HEK293 (cell line): ENCODE data around the gene KLHL35.

Source experiments
- PRDM1 ChIP-seq: fragments of 450-650 bp; formaldehyde crosslinking; IDR thresholded peaks from 2 replicates; pipeline ENCODE4; 2016; ENCODE audit warnings: missing biosample characterization, missing genetic modification characterization
- SALL2 ChIP-seq: fragments of 450-650 bp; formaldehyde crosslinking; IDR thresholded peaks from 2 replicates; pipeline ENCODE4 v1.5.0; 2017; ENCODE audit warnings: missing biosample characterization, mild to moderate bottlenecking, missing genetic modification characterization, borderline replicate concordance
- ZBTB17 ChIP-seq: fragments of 450-650 bp; formaldehyde crosslinking; IDR thresholded peaks from 2 replicates; pipeline ENCODE4 v1.5.1; 2016; ENCODE audit warnings: missing biosample characterization, missing genetic modification characterization
- ZBTB7A ChIP-seq: fragments of 450-650 bp; formaldehyde crosslinking; IDR thresholded peaks from 2 replicates; pipeline ENCODE4 v1.5.1; 2016; ENCODE audit warnings: low read depth, missing biosample characterization, missing genetic modification characterization
- ZBTB8A ChIP-seq: fragments of 450-650 bp; formaldehyde crosslinking; IDR thresholded peaks from 2 replicates; pipeline ENCODE4 v1.5.1; 2016; ENCODE audit warnings: missing biosample characterization, missing genetic modification characterization
- ZNF423 ChIP-seq: fragments of 450-650 bp; formaldehyde crosslinking; IDR thresholded peaks from 2 replicates; pipeline ENCODE4 v1.5.1; 2016; ENCODE audit warnings: missing biosample characterization, missing genetic modification characterization
- ZNF558 ChIP-seq: fragments of 450-650 bp; formaldehyde crosslinking; IDR thresholded peaks from 2 replicates; pipeline ENCODE4 v1.5.1; 2016; ENCODE audit warnings: missing biosample characterization, missing genetic modification characterization
- ZNF664 ChIP-seq: fragments of 450-650 bp; formaldehyde crosslinking; IDR thresholded peaks from 2 replicates; pipeline ENCODE4 v1.5.1; 2016; ENCODE audit warnings: missing biosample characterization, missing genetic modification characterization
- ZNF76 ChIP-seq: fragments of 450-650 bp; formaldehyde crosslinking; IDR thresholded peaks from 2 replicates; pipeline ENCODE4; 2016; ENCODE audit warnings: low read depth, missing biosample characterization, missing genetic modification characterization, borderline replicate concordance
- TF ChIP-seq, protein P1 (sequence below): fragments of 450-650 bp; formaldehyde crosslinking; IDR thresholded peaks from 2 replicates; pipeline ENCODE4 v1.5.1; 2016; ENCODE audit warnings: missing biosample characterization, missing genetic modification characterization
- TF ChIP-seq, protein P2 (sequence below): fragments of 450-650 bp; formaldehyde crosslinking; IDR thresholded peaks from 2 replicates; pipeline ENCODE4 v1.5.1; 2016; ENCODE audit warnings: missing biosample characterization, missing genetic modification characterization, low read depth
- TF ChIP-seq, protein P3 (sequence below): fragments of 450-650 bp; formaldehyde crosslinking; IDR thresholded peaks from 2 replicates; pipeline ENCODE4 v1.5.1; 2016; ENCODE audit warnings: missing biosample characterization, missing genetic modification characterization
- TF ChIP-seq, protein P4 (sequence below): fragments of 450-650 bp; formaldehyde crosslinking; IDR thresholded peaks from 2 replicates; pipeline ENCODE4 v1.5.1; 2016; ENCODE audit warnings: missing biosample characterization, missing genetic modification characterization
- TF ChIP-seq, protein P5 (sequence below): fragments of 450-650 bp; formaldehyde crosslinking; IDR thresholded peaks from 2 replicates; pipeline ENCODE4 v1.5.1; 2016; ENCODE audit warnings: missing biosample characterization, missing genetic modification characterization

DNA sequence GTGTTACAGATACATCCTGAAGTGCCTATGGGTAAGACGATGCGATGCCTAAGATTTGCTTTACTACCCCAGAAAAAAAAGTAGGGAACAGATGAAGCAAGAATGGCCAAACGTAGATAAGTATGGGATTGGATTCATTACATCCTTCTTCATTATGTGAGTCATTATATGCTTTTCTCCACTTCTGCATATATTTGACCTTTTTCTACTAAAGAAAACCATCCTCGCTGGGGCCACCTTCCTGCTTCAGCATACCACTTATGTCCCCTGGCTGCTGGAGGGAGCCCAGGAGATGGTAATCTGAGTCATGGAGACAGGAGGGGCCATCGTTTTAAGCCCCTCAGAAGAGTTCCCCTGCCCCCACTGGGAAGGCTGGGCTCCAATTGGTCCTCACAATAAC, 14.4 kb upstream of the KLHL35 start:
- TF ChIP-seq, protein P1, sequence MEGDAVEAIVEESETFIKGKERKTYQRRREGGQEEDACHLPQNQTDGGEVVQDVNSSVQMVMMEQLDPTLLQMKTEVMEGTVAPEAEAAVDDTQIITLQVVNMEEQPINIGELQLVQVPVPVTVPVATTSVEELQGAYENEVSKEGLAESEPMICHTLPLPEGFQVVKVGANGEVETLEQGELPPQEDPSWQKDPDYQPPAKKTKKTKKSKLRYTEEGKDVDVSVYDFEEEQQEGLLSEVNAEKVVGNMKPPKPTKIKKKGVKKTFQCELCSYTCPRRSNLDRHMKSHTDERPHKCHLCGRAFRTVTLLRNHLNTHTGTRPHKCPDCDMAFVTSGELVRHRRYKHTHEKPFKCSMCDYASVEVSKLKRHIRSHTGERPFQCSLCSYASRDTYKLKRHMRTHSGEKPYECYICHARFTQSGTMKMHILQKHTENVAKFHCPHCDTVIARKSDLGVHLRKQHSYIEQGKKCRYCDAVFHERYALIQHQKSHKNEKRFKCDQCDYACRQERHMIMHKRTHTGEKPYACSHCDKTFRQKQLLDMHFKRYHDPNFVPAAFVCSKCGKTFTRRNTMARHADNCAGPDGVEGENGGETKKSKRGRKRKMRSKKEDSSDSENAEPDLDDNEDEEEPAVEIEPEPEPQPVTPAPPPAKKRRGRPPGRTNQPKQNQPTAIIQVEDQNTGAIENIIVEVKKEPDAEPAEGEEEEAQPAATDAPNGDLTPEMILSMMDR (tag by site-specific recombination) = no peak
- TF ChIP-seq, protein P2, sequence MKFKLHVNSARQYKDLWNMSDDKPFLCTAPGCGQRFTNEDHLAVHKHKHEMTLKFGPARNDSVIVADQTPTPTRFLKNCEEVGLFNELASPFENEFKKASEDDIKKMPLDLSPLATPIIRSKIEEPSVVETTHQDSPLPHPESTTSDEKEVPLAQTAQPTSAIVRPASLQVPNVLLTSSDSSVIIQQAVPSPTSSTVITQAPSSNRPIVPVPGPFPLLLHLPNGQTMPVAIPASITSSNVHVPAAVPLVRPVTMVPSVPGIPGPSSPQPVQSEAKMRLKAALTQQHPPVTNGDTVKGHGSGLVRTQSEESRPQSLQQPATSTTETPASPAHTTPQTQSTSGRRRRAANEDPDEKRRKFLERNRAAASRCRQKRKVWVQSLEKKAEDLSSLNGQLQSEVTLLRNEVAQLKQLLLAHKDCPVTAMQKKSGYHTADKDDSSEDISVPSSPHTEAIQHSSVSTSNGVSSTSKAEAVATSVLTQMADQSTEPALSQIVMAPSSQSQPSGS (tag by site-specific recombination) = no peak
- TF ChIP-seq, protein P3, sequence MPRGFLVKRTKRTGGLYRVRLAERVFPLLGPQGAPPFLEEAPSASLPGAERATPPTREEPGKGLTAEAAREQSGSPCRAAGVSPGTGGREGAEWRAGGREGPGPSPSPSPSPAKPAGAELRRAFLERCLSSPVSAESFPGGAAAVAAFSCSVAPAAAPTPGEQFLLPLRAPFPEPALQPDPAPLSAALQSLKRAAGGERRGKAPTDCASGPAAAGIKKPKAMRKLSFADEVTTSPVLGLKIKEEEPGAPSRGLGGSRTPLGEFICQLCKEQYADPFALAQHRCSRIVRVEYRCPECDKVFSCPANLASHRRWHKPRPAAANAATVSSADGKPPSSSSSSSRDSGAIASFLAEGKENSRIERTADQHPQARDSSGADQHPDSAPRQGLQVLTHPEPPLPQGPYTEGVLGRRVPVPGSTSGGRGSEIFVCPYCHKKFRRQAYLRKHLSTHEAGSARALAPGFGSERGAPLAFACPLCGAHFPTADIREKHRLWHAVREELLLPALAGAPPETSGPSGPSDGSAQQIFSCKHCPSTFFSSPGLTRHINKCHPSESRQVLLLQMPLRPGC (tag by site-specific recombination) = no peak
- TF ChIP-seq ZBTB17 = no peak
- TF ChIP-seq SALL2 (tag by site-specific recombination) = no peak
- TF ChIP-seq, protein P4, sequence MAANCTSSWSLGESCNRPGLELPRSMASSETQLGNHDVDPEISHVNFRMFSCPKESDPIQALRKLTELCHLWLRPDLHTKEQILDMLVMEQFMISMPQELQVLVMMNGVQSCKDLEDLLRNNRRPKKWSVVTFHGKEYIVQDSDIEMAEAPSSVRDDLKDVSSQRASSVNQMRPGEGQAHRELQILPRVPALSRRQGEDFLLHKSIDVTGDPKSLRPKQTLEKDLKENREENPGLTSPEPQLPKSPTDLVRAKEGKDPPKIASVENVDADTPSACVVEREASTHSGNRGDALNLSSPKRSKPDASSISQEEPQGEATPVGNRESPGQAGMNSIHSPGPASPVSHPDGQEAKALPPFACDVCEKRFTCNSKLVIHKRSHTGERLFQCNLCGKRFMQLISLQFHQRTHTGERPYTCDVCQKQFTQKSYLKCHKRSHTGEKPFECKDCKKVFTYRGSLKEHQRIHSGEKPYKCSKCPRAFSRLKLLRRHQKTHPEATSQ (tag by site-specific recombination) = no peak
- TF ChIP-seq ZNF558 (tag by site-specific recombination) = no peak
- no peak for TF ChIP-seq PRDM1 (tag by site-specific recombination)
- TF ChIP-seq ZBTB7A (tag by site-specific recombination) = no peak
- TF ChIP-seq ZNF664 (tag by site-specific recombination) = no peak
- TF ChIP-seq ZNF423 = no peak
- TF ChIP-seq ZBTB8A = no peak
- TF ChIP-seq ZNF76 (tag by site-specific recombination) = no peak
- TF ChIP-seq, protein P5, sequence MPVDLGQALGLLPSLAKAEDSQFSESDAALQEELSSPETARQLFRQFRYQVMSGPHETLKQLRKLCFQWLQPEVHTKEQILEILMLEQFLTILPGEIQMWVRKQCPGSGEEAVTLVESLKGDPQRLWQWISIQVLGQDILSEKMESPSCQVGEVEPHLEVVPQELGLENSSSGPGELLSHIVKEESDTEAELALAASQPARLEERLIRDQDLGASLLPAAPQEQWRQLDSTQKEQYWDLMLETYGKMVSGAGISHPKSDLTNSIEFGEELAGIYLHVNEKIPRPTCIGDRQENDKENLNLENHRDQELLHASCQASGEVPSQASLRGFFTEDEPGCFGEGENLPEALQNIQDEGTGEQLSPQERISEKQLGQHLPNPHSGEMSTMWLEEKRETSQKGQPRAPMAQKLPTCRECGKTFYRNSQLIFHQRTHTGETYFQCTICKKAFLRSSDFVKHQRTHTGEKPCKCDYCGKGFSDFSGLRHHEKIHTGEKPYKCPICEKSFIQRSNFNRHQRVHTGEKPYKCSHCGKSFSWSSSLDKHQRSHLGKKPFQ (tag by site-specific recombination) = no peak
